HFFc6 (cell line): ENCODE measurements around the gene CLEC2D. TPM values are rescaled to one million over a fixed set of nuclear protein-coding genes. Genes with fewer than 3 reads are reported as not detected.
"Not testable (repeated sequence)": the region's sequence is repeated elsewhere in the genome, so short reads cannot be mapped to it uniquely, and the experiment has no call there.

ENCODE experiments used
- DNase-seq: peaks from one replicate; pipeline ENCODE4 v3.0.0-alpha.2; 2018
- H3K27ac Mint-ChIP-seq: 2 replicates; pipeline ENCODE4 v1.8.0; 2020; ENCODE audit warnings: mild to moderate bottlenecking, mixed read lengths
- H3K27me3 Mint-ChIP-seq: 2 replicates; pipeline ENCODE4 v1.8.0; 2021; ENCODE audit warnings: mild to moderate bottlenecking, moderate library complexity, mixed read lengths; ENCODE audit not compliant: insufficient read depth
- H3K36me3 Mint-ChIP-seq: 2 replicates; pipeline ENCODE4 v1.8.0; 2021; ENCODE audit warnings: low read depth, mixed read lengths
- H3K4me1 Mint-ChIP-seq: 2 replicates; pipeline ENCODE4 v1.8.0; 2020; ENCODE audit warnings: low read depth, mixed read lengths
- H3K4me3 Mint-ChIP-seq: 2 replicates; pipeline ENCODE4 v1.8.0; 2020; ENCODE audit warnings: mild to moderate bottlenecking, moderate library complexity, mixed read lengths
- H3K9me3 Mint-ChIP-seq: 2 replicates; pipeline ENCODE4 v1.8.0; 2020; ENCODE audit warnings: mild to moderate bottlenecking, mixed read lengths
- CTCF ChIP-seq: fragments of 200-600 bp; sonication (generic); IDR thresholded peaks from 2 replicates; pipeline ENCODE4 v1.5.0; 2021; ENCODE audit warnings: antibody characterized with exemption, mild to moderate bottlenecking
- total RNA-seq, 6 experiments: library from RNA; stranded (reverse); fragmentation: NEBNext Ultra II Directional; extraction: Animal tissue kit (Norgen Biotek cat#: 25700); gene quantifications; 2 replicates in 1 of 6; 3 replicates in 5 of 6; pipeline ENCODE4 v1.2.3, GENCODE V29; 2021

Gene CLEC2D
- total RNA-seq, 6 experiments from 2014 or later, result 1.1 to 1.9 (median 1.5) TPM

- DNase-seq, result no peak
- H3K9me3 Mint-ChIP-seq, result no peaks in the 10 kb centered on the region
- no peak overlapping the region for H3K4me3 Mint-ChIP-seq
- no peak for TF ChIP-seq CTCF
- peaks cover 12% of the 10 kb centered on the region for H3K27me3 Mint-ChIP-seq
- H3K27ac Mint-ChIP-seq, result no peak overlapping the region
- peaks cover 9% of the 10 kb centered on the region for H3K4me1 Mint-ChIP-seq
- no peaks in the 10 kb centered on the region for H3K36me3 Mint-ChIP-seq
These were observed 42.2 kb downstream of the CLEC2D start for GRCh38 chr12:9711664-9712063.

DNA sequence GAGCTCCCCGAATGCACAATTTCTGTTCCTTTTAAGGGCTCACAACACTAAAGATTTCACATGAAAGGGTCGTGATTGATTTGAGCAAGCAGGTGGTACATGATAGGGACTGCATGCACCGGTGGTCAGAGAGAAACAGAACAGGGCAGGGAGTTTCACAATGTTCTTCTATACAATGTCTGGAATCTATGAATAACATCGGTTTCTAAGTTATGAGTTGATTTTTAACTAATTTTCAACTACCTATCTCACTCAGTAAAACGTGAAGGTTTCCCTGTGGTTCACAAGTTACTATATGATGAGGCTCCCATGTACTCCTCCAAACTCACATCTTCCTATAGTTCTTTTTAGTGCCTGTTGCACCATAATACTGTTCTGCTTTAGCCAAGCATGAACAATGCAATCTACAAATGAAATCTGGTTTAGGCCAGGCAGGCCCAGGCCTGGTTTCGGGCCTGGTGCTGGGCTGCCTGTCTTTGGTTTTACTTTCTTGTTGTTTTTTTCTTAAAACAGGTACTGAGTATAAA lies 43.6 kb downstream of the CLEC2D start:
- H3K27ac Mint-ChIP-seq, H3K4me1 Mint-ChIP-seq, H3K36me3 Mint-ChIP-seq, DNase-seq, H3K9me3 Mint-ChIP-seq, H3K4me3 Mint-ChIP-seq: not testable (repeated sequence)
- peaks cover 16% of the 10 kb centered on the region for H3K27me3 Mint-ChIP-seq

- Mint-ChIP-seq H3K4me1 (peaks cover 9% of the 10 kb centered on the region), H3K9me3 (no peaks in the 10 kb centered on the region), H3K4me3 (no peak overlapping the region), H3K27ac (no peak overlapping the region), H3K36me3 (no peaks in the 10 kb centered on the region), H3K27me3 (peaks cover 12% of the 10 kb centered on the region)
- no peak for TF ChIP-seq CTCF
- no peak for DNase-seq
These were observed 47.8 kb downstream of the CLEC2D start for GRCh38 chr12:9717070-9717925.

DNA sequence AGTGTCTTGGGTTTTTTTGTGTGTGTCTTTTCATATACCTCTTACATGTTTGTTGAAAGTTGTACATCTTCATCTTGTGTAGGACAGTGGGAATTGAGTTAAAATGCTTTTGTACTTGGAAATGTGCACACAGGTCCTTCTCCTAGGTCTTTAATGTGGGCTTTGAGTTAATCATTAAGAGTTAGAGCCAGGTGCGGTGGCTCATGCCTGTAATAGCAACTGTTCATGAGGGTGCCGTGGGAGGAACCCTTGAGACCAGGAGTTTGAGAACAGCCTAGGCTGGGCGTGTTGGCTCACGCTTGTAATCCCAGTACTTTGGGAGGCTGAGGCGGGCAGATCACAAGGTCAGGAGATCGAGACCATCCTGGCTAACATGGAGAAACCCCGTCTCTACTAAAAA lies 49.5 kb downstream of the CLEC2D start:
- H3K9me3 Mint-ChIP-seq, result no peaks in the 10 kb centered on the region
- TF ChIP-seq CTCF, result no peak

GRCh38 chr12:9719790-9720189 lies 50.3 kb downstream of the CLEC2D start:
- TF ChIP-seq CTCF, result no peak
- Mint-ChIP-seq H3K27me3 (peaks cover 24% of the 10 kb centered on the region), H3K27ac (no peak overlapping the region), H3K4me3 (no peak overlapping the region), H3K4me1 (peaks cover 9% of the 10 kb centered on the region), H3K9me3 (no peaks in the 10 kb centered on the region), H3K36me3 (no peaks in the 10 kb centered on the region)
- DNase-seq, result no peak

More for the DNA sequence above, 49.5 kb downstream of the CLEC2D start:
- no peaks in the 10 kb centered on the region for H3K36me3 Mint-ChIP-seq
- no peak for DNase-seq
- no peak overlapping the region for H3K4me3 Mint-ChIP-seq
- H3K27ac Mint-ChIP-seq, result no peak overlapping the region
- H3K4me1 Mint-ChIP-seq, result peaks cover 9% of the 10 kb centered on the region
- H3K27me3 Mint-ChIP-seq, result peaks cover 22% of the 10 kb centered on the region

DNA sequence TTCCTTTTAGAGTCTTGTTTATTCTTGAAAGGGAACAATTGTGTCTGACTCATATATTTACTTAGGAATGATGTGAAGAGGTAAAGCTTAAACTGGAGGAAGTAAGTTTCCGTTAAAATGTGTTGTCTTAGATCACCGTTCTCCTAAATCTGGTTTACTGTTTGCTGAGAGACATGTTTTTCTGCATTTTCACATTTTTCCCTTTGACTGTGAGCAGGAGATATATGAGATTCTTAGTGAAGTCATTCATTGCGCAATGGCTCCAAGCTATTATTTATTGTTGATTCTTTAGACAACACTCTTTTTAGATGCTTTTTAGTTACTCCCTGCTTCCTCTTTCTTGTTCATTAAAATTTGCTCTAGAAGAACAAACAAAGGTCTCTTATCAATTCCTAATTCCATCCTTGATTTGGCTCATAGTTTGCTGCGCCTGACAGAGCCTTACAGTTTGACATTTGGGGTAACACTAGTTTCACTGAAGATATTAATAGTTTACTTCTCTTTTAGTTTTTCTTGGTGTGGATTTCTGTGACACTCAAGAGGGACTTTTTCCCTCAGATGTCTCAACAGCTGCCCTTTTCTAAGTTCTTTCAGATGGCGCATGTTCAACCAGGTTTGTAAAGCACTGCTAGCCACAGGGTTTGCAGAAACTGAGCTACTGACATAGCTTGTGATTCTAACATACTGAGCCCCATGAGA lies 52.0 kb downstream of the CLEC2D start:
- no peak for DNase-seq
- H3K9me3 Mint-ChIP-seq, result no peaks in the 10 kb centered on the region
- no peak overlapping the region for H3K4me3 Mint-ChIP-seq
- peaks cover 9% of the 10 kb centered on the region for H3K4me1 Mint-ChIP-seq
- no peaks in the 10 kb centered on the region for H3K36me3 Mint-ChIP-seq
- TF ChIP-seq CTCF, result no peak
- H3K27ac Mint-ChIP-seq, result no peak overlapping the region
- peaks cover 20% of the 10 kb centered on the region for H3K27me3 Mint-ChIP-seq
